Psoas muscle (tissue), 8 donors: ENCODE measurements around the gene RAB40C. TPM values are rescaled to one million over a fixed set of nuclear protein-coding genes. Genes with fewer than 3 reads are reported as not detected.

Source experiments
- ATAC-seq, 4 donors: fragments of 200-7000 bp; cut with Tn5 transposase; one replicate each; pipeline ENCODE4 v1.9.1; 2020; ENCODE audit warnings: moderate library complexity in 3 of 4, mild to moderate bottlenecking in 2 of 4
- DNase-seq, 2 donors: peaks; one replicate each; pipeline ENCODE4 v3.0.0-alpha.2; 2020
- H3K27ac ChIP-seq: fragments of 200-600 bp; one replicate; pipeline ENCODE4 v1.8.0; 2022
- H3K27me3 ChIP-seq, 3 donors: fragments of 200-600 bp in 1 of 3; one replicate each; pipeline versions ENCODE4 v1.6.1 to v1.8.0; 2013 to 2022; ENCODE audit warnings: low read length in 2 of 3, mild to moderate bottlenecking in 2 of 3, moderate library complexity in 1 of 3; ENCODE audit not compliant: insufficient read depth in 3 of 3
- H3K36me3 ChIP-seq, 2 donors: fragments of 200-600 bp in 1 of 2; one replicate each; pipeline versions ENCODE4 v1.6.1 to v1.8.0; 2013 to 2022; ENCODE audit warnings: low read depth in 1 of 2, mild to moderate bottlenecking in 1 of 2, moderate library complexity in 1 of 2; ENCODE audit not compliant: insufficient read depth in 1 of 2
- H3K4me1 ChIP-seq: fragments of 200-600 bp; one replicate; pipeline ENCODE4 v1.8.0; 2022
- H3K4me3 ChIP-seq: fragments of 200-600 bp; one replicate; pipeline ENCODE4 v1.8.0; 2022; ENCODE audit warnings: mild to moderate bottlenecking
- H3K9me3 ChIP-seq: fragments of 200-600 bp; one replicate; pipeline ENCODE4 v1.8.0; 2022
- CTCF ChIP-seq: fragments of 200-600 bp; IDR thresholded peaks from one replicate; pipeline ENCODE4 v1.8.0; 2022; ENCODE audit warnings: antibody characterized with exemption
- WGBS, 3 donors: extraction: QIAGEN DNeasy Blood & Tissue Kit; methylation state at CpG; one replicate each; pipeline versions ENCODE4 v1.1.6 to v1.1.7; 2013; 5-methylcytosine and 5-hydroxymethylcytosine counted together
- intact Hi-C, 2 donors: fragments of 100-400 bp; cut with DNase I; formaldehyde crosslinking; loops; one replicate each; pipeline versions ENCODE4 v1.11.0 to v1.14.2; 2022
- polyA plus RNA-seq, 3 donors: library from polyadenylated mRNA; stranded (reverse); fragments of 200-250 nt; gene quantifications; one replicate each; pipeline ENCODE4 v1.2.3, GENCODE V29; 2013
- total RNA-seq, 4 donors: library from RNA; stranded (reverse); fragmentation: NEBNext Ultra II Directional in 2 of 4; extraction: Animal tissue kit (Norgen Biotek cat#: 25700) in 2 of 4; gene quantifications; one replicate each; pipeline versions ENCODE4 v1.2.1 to v1.2.4, GENCODE V29; 2021 to 2023
- donor health status: healthy with polysubstance abuse.
- donor health status: DM: no; HTN: no; CAD: no; lungs with moderate emphysema.
- donor health status: Bipolar disorder and iron deficiency.
- donor health status: healthy.
- donor health status: DM: yes; HTN: yes; CAD: no.
- donor health status: DM: no; HTN: no; CAD: no.
- donor health status: DM: no; HTN: no; CAD: no.
- donor health status: DM: yes; HTN: yes; CAD: no.

RAB40C gene
- total and polyA plus RNA-seq, 7 donors, result 12.3 to 20.2 (median 15.7) TPM

- Histone ChIP-seq H3K27ac (no peak overlapping the region), H3K4me1 (peaks cover 22% of the 10 kb centered on the region), H3K9me3 (no peaks in the 10 kb centered on the region), H3K27me3 (no peaks in the 10 kb centered on the region), H3K4me3 (no peak overlapping the region), H3K36me3 (peaks cover 0 to 13% of the 10 kb centered on the region in 2 donors)
- DNase-seq (no peak), ATAC-seq (no peak)
- 54 to 68% (median 58%) methylated on average over 7 of the region's 7 CpGs for WGBS, 3 donors
- intact Hi-C loops, result no loop called here
- TF ChIP-seq CTCF, result no peak
Measured at GRCh38 chr16:600781-601180, 10.9 kb downstream of the RAB40C start.

GRCh38 chr16:603933-604332, 14.1 kb downstream of the RAB40C start:
- intact Hi-C loops, result loop anchor here in 1 of 2 donors (2.0 kb wide), 1 partner anchor 23 kb away; no protein-coding TSS in a partner anchor
- H3K4me3 ChIP-seq, result no peak overlapping the region
- DNase-seq, result no peak
- ATAC-seq, result no peak
- peaks cover 0 to 13% of the 10 kb centered on the region in 2 donors for H3K36me3 ChIP-seq
- no peaks in the 10 kb centered on the region for H3K27me3 ChIP-seq
- TF ChIP-seq CTCF, result no peak
- H3K9me3 ChIP-seq, result no peaks in the 10 kb centered on the region
- peaks cover 16% of the 10 kb centered on the region for H3K4me1 ChIP-seq
- whole genome bisulfite sequencing, 3 donors, result 81 to 90% (median 86%) methylated on average over 5 of the region's 5 CpGs
- no peak overlapping the region for H3K27ac ChIP-seq

- TF ChIP-seq CTCF, result no peak
- H3K27me3 ChIP-seq, result no peaks in the 10 kb centered on the region
- H3K9me3 ChIP-seq, result no peaks in the 10 kb centered on the region
- H3K4me3 ChIP-seq, result no peak overlapping the region
- 92 to 96% (median 96%) methylated on average over 22 of the region's 22 CpGs for WGBS, 3 donors
- no peak for DNase-seq
- H3K36me3 ChIP-seq, result no peaks in the 10 kb centered on the region
- intact Hi-C loops, result no loop called here
- H3K4me1 ChIP-seq, result peaks cover 31% of the 10 kb centered on the region
- ATAC-seq, result no peak
- no peak overlapping the region for H3K27ac ChIP-seq
Measured at GRCh38 chr16:606656-607307, 16.9 kb downstream of the RAB40C start.

- 84 to 91% (median 87%) methylated on average over 10 of the region's 10 CpGs for WGBS, 3 donors
Measured at GRCh38 chr16:608019-608418, 18.2 kb downstream of the RAB40C start.

More at GRCh38 chr16:608019-608418, 18.2 kb downstream of the RAB40C start:
- Histone ChIP-seq H3K27me3 (no peaks in the 10 kb centered on the region), H3K36me3 (no peaks in the 10 kb centered on the region), H3K9me3 (no peaks in the 10 kb centered on the region), H3K27ac (no peak overlapping the region), H3K4me3 (no peak overlapping the region), H3K4me1 (peaks cover 23% of the 10 kb centered on the region)
- no peak for TF ChIP-seq CTCF
- DNase-seq (no peak), ATAC-seq (no peak)
- intact Hi-C loops, result no loop called here
